Measurements from ENCODE around the gene PHYKPL. TPM values are rescaled to one million over a fixed set of nuclear protein-coding genes. Genes with fewer than 3 reads are reported as not detected.

The PHYKPL gene
- total RNA-seq, 1 experiment from 2014 or later: 21.2 TPM

- H3K27ac ChIP-seq: no peak overlapping the region
- no peaks in the 10 kb centered on the region for H3K4me1 ChIP-seq
- H3K9me3 ChIP-seq (replicated peaks): no peaks in the 10 kb centered on the region
- no peaks in the 10 kb centered on the region; the same call in 1 of the 2 replicates for H3K27me3 ChIP-seq
- no peak overlapping the region for H3K4me3 ChIP-seq
- DNase-seq: no peak
- H3K36me3 ChIP-seq: no peaks in the 10 kb centered on the region
Measured at GRCh38 chr5:178238711-178239592, 6.3 kb upstream of the PHYKPL start.

DNA sequence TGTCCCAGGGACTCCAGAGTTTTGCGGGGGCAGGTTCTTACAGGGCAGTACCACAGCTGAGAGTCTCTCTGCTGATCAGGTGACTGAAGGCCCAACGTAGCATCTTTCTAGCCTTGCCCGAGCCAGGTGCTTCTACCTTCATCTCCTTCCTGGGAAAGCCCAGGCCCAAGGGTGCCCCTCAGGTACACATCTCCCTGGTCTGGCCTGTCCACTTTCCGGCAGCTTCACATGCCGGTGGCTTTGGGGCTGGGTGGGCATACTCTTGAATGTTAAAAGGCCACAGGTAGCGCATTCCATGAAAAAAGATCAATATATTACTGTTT, 5.7 kb upstream of the PHYKPL start:
- Histone ChIP-seq H3K27ac (no peak overlapping the region), H3K9me3 (replicated peaks) (no peaks in the 10 kb centered on the region), H3K4me3 (no peak overlapping the region), H3K27me3 (no peaks in the 10 kb centered on the region; the same call in 1 of the 2 replicates), H3K36me3 (no peaks in the 10 kb centered on the region), H3K4me1 (peaks cover 1% of the 10 kb centered on the region; the same call in 1 of the 2 replicates)
- DNase-seq: no peak

DNA sequence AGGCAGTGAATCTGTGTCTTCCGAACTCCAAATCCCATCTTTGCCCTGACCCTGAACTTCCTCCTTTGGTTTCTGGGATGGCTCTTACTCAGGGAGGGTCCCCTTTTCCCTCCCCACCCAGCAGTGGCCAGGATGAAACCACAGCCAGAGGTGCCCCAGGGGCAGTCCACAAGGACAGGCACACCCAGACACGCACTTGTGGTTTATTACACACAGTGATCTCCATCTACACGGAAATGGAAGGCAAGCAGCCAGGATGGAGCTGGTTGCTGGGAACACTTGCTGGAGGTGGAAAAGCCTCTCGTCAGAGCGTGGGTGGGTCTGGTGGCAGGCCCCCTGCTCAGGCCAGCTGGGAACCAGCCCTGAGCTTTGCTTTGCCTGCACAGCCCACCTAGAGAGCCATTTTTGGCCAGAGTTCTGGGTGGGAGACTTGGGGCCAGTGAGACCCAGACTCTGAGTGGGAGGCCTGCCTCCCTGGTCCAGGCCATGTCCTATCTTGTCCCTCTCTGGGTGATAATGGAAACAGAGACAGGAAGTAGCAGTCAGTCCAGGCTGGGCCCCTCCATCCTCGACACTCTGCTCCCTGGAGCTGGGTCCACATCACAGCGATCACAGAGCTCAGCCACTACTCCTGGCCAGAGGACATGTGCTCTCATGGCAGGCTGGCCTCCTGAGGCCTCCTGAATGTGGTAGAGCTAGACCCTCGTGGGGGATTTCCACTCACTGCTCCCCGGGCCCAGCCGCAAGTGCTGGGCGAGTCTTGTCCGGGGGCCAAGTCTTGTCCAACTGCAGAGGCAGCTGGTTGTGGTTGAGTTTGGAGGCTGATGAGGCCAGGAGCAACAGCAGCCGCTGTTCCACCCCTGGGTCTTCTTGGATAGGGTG, 5.1 kb upstream of the PHYKPL start:
- no peak overlapping the region for H3K4me3 ChIP-seq
- no peaks in the 10 kb centered on the region for H3K36me3 ChIP-seq
- H3K9me3 ChIP-seq (replicated peaks): no peaks in the 10 kb centered on the region
- no peak overlapping the region for H3K27ac ChIP-seq
- no peaks in the 10 kb centered on the region; the same call in 1 of the 2 replicates for H3K27me3 ChIP-seq
- peaks cover 5% of the 10 kb centered on the region; the same call in 1 of the 2 replicates for H3K4me1 ChIP-seq
- DNase-seq: no peak

GRCh38 chr5:178236679-178237078, 4.1 kb upstream of the PHYKPL start:
- Histone ChIP-seq H3K4me1 (peaks cover 5% of the 10 kb centered on the region; the same call in 1 of the 2 replicates), H3K9me3 (replicated peaks) (no peaks in the 10 kb centered on the region), H3K36me3 (no peaks in the 10 kb centered on the region), H3K4me3 (no peak overlapping the region), H3K27me3 (no peaks in the 10 kb centered on the region; the same call in 1 of the 2 replicates), H3K27ac (no peak overlapping the region)
- no peak for DNase-seq

- H3K4me1 ChIP-seq: peaks cover 5% of the 10 kb centered on the region; the same call in 1 of the 2 replicates
Measured at GRCh38 chr5:178236126-178236525, 3.5 kb upstream of the PHYKPL start.

GRCh38 chr5:178235588-178235974, 3.0 kb upstream of the PHYKPL start:
- Histone ChIP-seq H3K4me3 (no peak overlapping the region), H3K4me1 (peaks cover 5% of the 10 kb centered on the region; the same call in 1 of the 2 replicates), H3K9me3 (replicated peaks) (no peaks in the 10 kb centered on the region), H3K36me3 (peaks cover 3% of the 10 kb centered on the region; the same call in 1 of the 2 replicates), H3K27ac (no peak overlapping the region), H3K27me3 (no peaks in the 10 kb centered on the region; the same call in 1 of the 2 replicates)
- DNase-seq: no peak

More at GRCh38 chr5:178236126-178236525, 3.5 kb upstream of the PHYKPL start:
- H3K27me3 ChIP-seq: no peaks in the 10 kb centered on the region; the same call in 1 of the 2 replicates
- DNase-seq: no peak
- H3K36me3 ChIP-seq: no peaks in the 10 kb centered on the region
- H3K4me3 ChIP-seq: no peak overlapping the region
- no peaks in the 10 kb centered on the region for H3K9me3 ChIP-seq (replicated peaks)
- H3K27ac ChIP-seq: no peak overlapping the region

DNA sequence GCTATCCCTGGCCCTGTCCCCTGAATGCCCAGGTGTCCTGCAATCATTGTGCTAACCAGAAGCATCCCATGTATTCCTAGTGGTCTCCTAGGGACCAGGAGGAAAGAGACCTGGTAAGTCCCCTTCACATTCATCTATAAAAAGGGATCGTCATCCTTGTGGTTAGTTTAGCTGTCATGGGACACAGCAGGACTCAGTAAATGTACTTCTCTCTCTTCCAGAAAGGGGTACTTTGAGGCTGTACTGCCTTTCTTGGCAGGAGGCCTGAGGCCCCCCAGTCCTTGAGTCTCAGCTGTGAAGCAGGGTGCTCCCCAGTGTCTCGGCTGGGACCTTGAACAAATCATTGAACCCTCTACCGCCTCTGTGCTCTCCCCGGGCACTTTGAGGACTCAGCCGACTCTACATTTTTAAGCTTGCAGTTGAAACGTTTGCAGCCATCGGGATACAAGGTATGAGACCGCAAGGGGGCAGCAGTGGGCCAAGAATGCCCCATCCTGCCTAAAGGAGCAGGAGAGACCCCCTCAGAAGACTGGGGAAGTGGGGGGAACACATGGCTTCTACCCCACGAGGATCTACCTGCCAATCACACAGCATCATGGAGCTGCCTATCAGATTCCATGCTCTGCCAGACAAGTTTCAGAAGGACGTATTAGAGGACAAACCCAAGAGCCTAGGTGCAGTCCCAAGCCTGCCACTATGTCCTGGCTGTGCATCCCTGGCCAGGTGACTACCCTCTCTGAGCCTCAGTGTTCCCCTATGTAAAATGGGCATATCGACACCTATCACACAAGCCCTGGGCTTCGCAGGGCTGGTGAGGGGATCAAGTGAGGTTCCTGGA, 2.4 kb upstream of the PHYKPL start:
- no peaks in the 10 kb centered on the region for H3K9me3 ChIP-seq (replicated peaks)
- no peaks in the 10 kb centered on the region; the same call in 1 of the 2 replicates for H3K27me3 ChIP-seq
- peak; percentile 72 to 88 for DNase-seq
- H3K4me1 ChIP-seq: peaks cover 5% of the 10 kb centered on the region; the same call in 1 of the 2 replicates
- no peak overlapping the region for H3K27ac ChIP-seq
- peaks cover 9% of the 10 kb centered on the region for H3K36me3 ChIP-seq
- no peak overlapping the region for H3K4me3 ChIP-seq

DNA sequence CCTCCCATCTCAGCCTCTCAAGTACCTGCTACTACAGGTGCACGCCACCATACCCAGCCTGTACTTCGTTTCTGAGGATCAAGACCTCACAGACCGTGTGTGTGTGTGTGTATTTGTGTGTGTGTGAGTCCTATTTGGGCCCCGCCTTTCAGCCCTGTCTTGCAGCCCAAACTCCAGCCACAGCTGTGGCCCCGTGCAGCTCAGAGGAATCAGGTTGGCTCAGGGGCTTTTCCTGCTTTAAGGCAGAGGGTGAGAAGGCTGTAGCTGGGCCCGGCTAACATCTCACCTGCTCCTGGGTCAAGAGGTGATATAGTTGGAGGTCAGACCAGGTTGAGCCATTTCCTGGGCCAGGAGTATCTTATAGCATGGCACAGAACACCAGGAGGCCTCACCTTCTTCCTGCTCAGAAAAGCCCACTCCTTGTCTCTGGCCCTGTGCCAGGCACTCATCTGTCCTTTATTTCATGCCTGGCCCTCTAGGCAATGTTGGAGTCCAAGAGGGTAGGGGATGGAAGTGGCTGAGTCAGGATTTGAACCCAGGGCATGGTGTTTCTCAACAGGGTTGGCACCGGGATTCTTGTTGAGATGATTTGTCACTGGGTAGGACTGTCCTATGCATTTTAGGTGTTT, 1.6 kb upstream of the PHYKPL start:
- Histone ChIP-seq H3K27me3 (no peaks in the 10 kb centered on the region; the same call in 1 of the 2 replicates), H3K4me1 (peaks cover 5% of the 10 kb centered on the region; the same call in 1 of the 2 replicates), H3K4me3 (no peak overlapping the region), H3K9me3 (replicated peaks) (no peaks in the 10 kb centered on the region), H3K27ac (no peak overlapping the region), H3K36me3 (peaks cover 16% of the 10 kb centered on the region)
- DNase-seq: no peak

GRCh38 chr5:178232920-178233429, 373 bp upstream of the PHYKPL start:
- Histone ChIP-seq H3K4me1 (peaks cover 5% of the 10 kb centered on the region; the same call in 1 of the 2 replicates), H3K36me3 (peaks cover 27% of the 10 kb centered on the region)

DNA sequence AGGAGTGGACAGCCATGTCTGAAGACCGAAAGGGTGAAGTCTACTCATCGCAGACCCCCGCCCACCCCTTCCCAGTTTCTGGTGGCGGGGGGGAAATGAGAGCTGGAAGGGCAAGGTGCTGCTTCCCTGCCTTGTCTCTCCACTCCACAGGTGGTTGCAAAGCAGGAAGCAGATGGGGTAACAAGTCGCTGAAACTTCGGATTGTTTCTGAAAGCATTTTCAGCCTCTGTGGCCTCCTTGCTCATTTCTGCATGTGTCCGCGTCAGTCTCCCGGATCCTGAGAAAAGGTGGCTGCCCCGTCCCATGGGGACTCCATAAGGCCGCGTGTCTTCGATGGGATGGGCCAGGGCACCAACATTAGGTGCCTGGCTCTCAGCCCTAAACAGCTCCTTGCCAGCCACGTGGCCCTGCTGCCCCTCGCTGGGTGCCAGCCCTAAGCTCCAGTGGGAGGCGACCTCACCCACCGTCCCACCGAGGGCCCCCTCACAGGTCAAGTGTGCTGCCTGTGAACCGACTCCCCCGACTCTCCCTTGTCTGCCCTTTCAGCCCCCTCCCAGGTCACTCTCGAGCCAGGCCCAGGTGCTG, 971 bp downstream of the PHYKPL start:
- Histone ChIP-seq H3K4me3 (peak overlapping the region; percentile 85), H3K4me1 (peaks cover 5% of the 10 kb centered on the region; the same call in 1 of the 2 replicates), H3K27me3 (no peaks in the 10 kb centered on the region; the same call in 1 of the 2 replicates), H3K36me3 (peaks cover 37% of the 10 kb centered on the region), H3K9me3 (replicated peaks) (no peaks in the 10 kb centered on the region), H3K27ac (peak overlapping the region; percentile 71)
- peak; percentile 36 to 53 for DNase-seq

More at GRCh38 chr5:178232920-178233429, 373 bp upstream of the PHYKPL start:
- H3K9me3 ChIP-seq (replicated peaks): no peaks in the 10 kb centered on the region
- DNase-seq: no peak
- peak overlapping the region; percentile 71 for H3K27ac ChIP-seq
- no peaks in the 10 kb centered on the region; the same call in 1 of the 2 replicates for H3K27me3 ChIP-seq
- peak overlapping the region; percentile 85 for H3K4me3 ChIP-seq

DNA sequence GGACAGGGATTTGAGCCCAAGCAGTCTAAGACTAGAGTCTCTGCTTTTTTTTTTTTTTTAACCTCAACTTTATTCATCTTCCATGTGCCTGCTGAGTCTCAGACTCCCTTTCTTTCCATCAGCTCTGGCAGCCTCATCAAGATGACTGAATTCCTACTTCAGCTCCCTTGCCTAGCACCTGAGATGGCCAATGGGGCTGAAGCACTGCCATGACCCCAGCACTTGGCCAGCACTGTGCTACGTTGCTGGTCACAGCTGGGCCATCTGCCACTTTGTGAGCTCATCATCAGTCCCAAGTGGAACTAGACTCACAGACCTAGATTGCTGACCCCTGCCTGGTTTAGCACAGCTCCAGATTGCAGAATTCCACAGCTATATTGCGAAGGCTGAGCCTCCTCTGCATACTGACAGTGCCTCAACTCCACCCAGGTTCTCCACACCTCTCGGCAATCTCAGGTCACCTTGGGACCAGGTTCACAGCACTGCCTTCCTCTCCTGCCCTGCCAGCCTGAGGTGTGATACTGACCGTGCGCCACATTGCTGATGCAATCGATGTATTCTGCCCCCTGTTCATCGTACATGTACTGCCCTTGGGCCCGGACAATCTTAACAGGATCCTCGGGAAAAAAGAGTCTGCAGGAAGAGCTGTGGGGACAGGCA, 1.6 kb downstream of the PHYKPL start:
- Histone ChIP-seq H3K36me3 (peaks cover 40% of the 10 kb centered on the region), H3K4me1 (peaks cover 5% of the 10 kb centered on the region; the same call in 1 of the 2 replicates), H3K4me3 (peak overlapping the region; percentile 85), H3K27me3 (no peaks in the 10 kb centered on the region; the same call in 1 of the 2 replicates), H3K9me3 (replicated peaks) (no peaks in the 10 kb centered on the region), H3K27ac (peak overlapping the region; percentile 71; the same call in 1 of the 2 replicates)
- DNase-seq: no peak

GRCh38 chr5:178229861-178230260, 2.7 kb downstream of the PHYKPL start:
- no peaks in the 10 kb centered on the region for H3K9me3 ChIP-seq (replicated peaks)
- H3K27ac ChIP-seq: no peak overlapping the region
- no peak for DNase-seq
- peaks cover 5% of the 10 kb centered on the region; the same call in 1 of the 2 replicates for H3K4me1 ChIP-seq
- H3K36me3 ChIP-seq: peaks cover 40% of the 10 kb centered on the region
- H3K27me3 ChIP-seq: no peaks in the 10 kb centered on the region
- no peak overlapping the region for H3K4me3 ChIP-seq
